PC-3 (cell line): ENCODE results near the gene ATP12A. TPM values are rescaled to one million over a fixed set of nuclear protein-coding genes. Genes with fewer than 3 reads are reported as not detected.

ENCODE experiments used
- ATAC-seq: fragments of 200-7000 bp; cut with Tn5 transposase; 2 replicates; pipeline ENCODE4 v1.9.1; 2020; ENCODE audit warnings: mild to moderate bottlenecking, moderate library complexity
- Bru-seq: library from RNA; stranded (reverse); fragments of 400-500 nt; gene quantifications from one replicate; lab custom pipeline; 2021; lab: Mats Ljungman, UMichigan
- BruChase-seq, 2 experiments: library from RNA; stranded (reverse); fragments of 400-500 nt; gene quantifications; one replicate each; lab custom pipeline; 2021; lab: Mats Ljungman, UMichigan
- BruUV-seq: library from RNA; stranded (reverse); fragments of 400-500 nt; replicated peaks from 2 replicates; lab custom pipeline; 2021; lab: Mats Ljungman, UMichigan
- CTCF ChIA-PET: fragments of 300-600 bp; sonication (Branson Sonifier 250); formaldehyde crosslinking; loops from one replicate; lab custom pipeline; 2022; ENCODE audit warnings: antibody characterized with exemption; lab: Charles Lee
- POLR2A ChIA-PET: fragments of 300-600 bp; sonication (Branson Sonifier 250); formaldehyde crosslinking; loops from one replicate; lab custom pipeline; 2022; ENCODE audit warnings: antibody characterized with exemption; ENCODE audit not compliant: unreplicated experiment; lab: Charles Lee
- DNase-seq: peaks from one replicate; pipeline ENCODE4 v3.0.0-alpha.2; 2015
- H2AFZ ChIP-seq: fragments of 300-600 bp; sonication (generic); 2 replicates; pipeline ENCODE4 v1.6.0; 2016; ENCODE audit warnings: antibody characterized with exemption, low read length
- H3F3A ChIP-seq: fragments of 300-600 bp; sonication (generic); one replicate; pipeline ENCODE4 v1.6.0; 2017; ENCODE audit warnings: antibody characterized with exemption, low read length, control low read depth, mild to moderate bottlenecking; ENCODE audit not compliant: unreplicated experiment
- H3K27ac ChIP-seq: fragments of 300-600 bp; sonication (generic); 2 replicates; pipeline ENCODE4 v1.5.1; 2016; ENCODE audit warnings: mild to moderate bottlenecking, low read length
- H3K27me3 ChIP-seq: fragments of 300-600 bp; sonication (generic); 2 replicates; pipeline ENCODE4 v1.6.1; 2016; ENCODE audit warnings: low read length, mixed read lengths
- H3K36me3 ChIP-seq: fragments of 300-600 bp; sonication (generic); 2 replicates; pipeline ENCODE4 v1.6.1; 2016; ENCODE audit warnings: low read depth, mixed run types, low read length, mixed read lengths
- H3K4me1 ChIP-seq: fragments of 300-600 bp; sonication (generic); 2 replicates; pipeline ENCODE4 v1.5.1; 2016; ENCODE audit warnings: low read length; ENCODE audit not compliant: insufficient read depth
- H3K4me2 ChIP-seq: fragments of 300-600 bp; sonication (generic); 2 replicates; pipeline ENCODE4 v1.6.0; 2016; ENCODE audit warnings: low read length
- H3K4me3 ChIP-seq: fragments of 300-600 bp; sonication (generic); 2 replicates; pipeline ENCODE4 v1.5.1; 2016; ENCODE audit warnings: mild to moderate bottlenecking, low read length, mixed read lengths
- H3K79me2 ChIP-seq: fragments of 300-600 bp; sonication (generic); 2 replicates; pipeline ENCODE4 v1.6.1; 2017; ENCODE audit warnings: low read length, mixed read lengths
- H3K9ac ChIP-seq: fragments of 300-600 bp; sonication (generic); 2 replicates; pipeline ENCODE4 v1.6.0; 2016; ENCODE audit warnings: mild to moderate bottlenecking, low read length
- H3K9me2 ChIP-seq: fragments of 300-600 bp; sonication (generic); replicated peaks from 2 replicates; pipeline ENCODE4 v1.6.1; 2016; ENCODE audit warnings: mixed run types, low read length, mixed read lengths
- H3K9me3 ChIP-seq: fragments of 300-600 bp; sonication (generic); 2 replicates; pipeline ENCODE4 v1.6.1; 2016; ENCODE audit warnings: low read length, mixed read lengths
- H4K20me1 ChIP-seq: fragments of 300-600 bp; sonication (generic); 2 replicates; pipeline ENCODE4 v1.6.1; 2016; ENCODE audit warnings: low read length, mixed read lengths
- EZH2 ChIP-seq: fragments of 300-600 bp; sonication (generic); IDR thresholded peaks from one replicate; pipeline ENCODE4 v1.6.1; 2017; ENCODE audit warnings: antibody characterized with exemption, mild to moderate bottlenecking, low read length; ENCODE audit not compliant: unreplicated experiment
- EZH2phosphoT487 ChIP-seq: fragments of 300-600 bp; sonication (generic); IDR thresholded peaks from 2 replicates; pipeline ENCODE4 v1.6.1; 2018; ENCODE audit warnings: mild to moderate bottlenecking, antibody characterized with exemption, low read length, borderline replicate concordance
- intact Hi-C: fragments of 100-400 bp; cut with micrococcal nuclease; formaldehyde crosslinking; loops from 2 replicates; pipeline ENCODE4 v1.9.0; 2023
- long read RNA-seq: library from polyadenylated mRNA; unstranded; transcript quantifications from one replicate; pipeline ENCODE4 v2.0.0, GENCODE V29; 2021; ENCODE audit not compliant: unreplicated experiment
- total RNA-seq: library from RNA; depleted of rRNA; stranded (reverse); fragments of >200 nt; gene quantifications from 2 replicates; pipeline ENCODE4 v1.2.3, GENCODE V29; 2014; rRNA removed
- TF ChIP-seq, protein P1 (sequence below): fragments of 300-600 bp; sonication (generic); conservative IDR thresholded peaks from 2 replicates; pipeline ENCODE4 v1.5.1; 2017; ENCODE audit warnings: antibody characterized with exemption, low read depth, mild to moderate bottlenecking, low read length

The ATP12A gene
- total RNA-seq (0.11 TPM in 1 of 2 replicates, not detected in the other), Bru-seq, nascent RNA (not detected), BruChase-seq, experiment 1, labeled RNA remaining after a 6-hour chase (not detected), BruChase-seq, experiment 2, labeled RNA remaining after a 2-hour chase (percentile 1 among the genes with signal in this experiment)
- long read RNA-seq, result 0 reads

GRCh38 chr13:24680258-24680920 is at the start of gene ATP12A:
Gene ATP12A, plus strand, starts transcription at chr13:24680408. Its CDS starts 336 bp downstream, at chr13:24680744.
- no peaks in the 10 kb centered on the region for H3K36me3 ChIP-seq
- CTCF ChIA-PET, result no interaction called here

DNA sequence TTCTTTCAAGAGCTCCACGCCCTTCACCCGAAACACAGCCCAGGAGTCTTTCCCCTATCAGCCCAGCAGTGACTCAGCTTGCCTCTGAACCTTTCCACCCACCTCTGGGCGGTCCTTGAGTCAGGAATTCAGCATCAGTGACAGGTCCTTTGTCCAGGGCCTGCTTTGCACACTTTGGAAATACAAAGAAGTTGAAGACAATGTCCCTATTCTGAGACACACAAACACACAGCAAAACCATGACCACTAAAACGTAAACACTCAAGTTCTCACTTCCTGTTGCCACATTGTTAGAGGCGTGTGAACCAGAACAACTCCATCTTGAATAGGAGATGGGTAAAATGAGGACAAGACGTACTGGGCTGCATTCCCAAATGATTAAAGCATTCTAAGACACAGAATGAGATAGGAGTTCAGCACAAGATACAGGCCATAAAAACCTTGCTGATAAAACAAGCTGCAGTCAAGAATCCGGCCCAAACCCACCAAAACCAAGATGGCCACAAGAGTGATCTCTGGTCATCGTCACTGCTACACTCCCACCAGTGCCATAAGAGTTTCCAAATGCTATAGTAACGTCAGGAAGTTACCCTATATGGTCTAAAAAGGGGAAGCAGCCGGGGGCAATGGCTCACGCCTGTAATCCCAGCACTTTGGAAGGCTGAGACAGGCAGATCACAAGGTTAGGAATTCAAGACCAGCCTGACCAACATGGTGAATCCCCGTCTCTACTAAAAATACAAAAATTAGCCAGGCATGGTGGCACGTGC is 49.2 kb upstream of the ATP12A start:
- intact Hi-C loops, result no loop called here
- TF ChIP-seq EZH2phosphoT487, result no peak
- TF ChIP-seq EZH2, result no peak
- TF ChIP-seq, protein P1, sequence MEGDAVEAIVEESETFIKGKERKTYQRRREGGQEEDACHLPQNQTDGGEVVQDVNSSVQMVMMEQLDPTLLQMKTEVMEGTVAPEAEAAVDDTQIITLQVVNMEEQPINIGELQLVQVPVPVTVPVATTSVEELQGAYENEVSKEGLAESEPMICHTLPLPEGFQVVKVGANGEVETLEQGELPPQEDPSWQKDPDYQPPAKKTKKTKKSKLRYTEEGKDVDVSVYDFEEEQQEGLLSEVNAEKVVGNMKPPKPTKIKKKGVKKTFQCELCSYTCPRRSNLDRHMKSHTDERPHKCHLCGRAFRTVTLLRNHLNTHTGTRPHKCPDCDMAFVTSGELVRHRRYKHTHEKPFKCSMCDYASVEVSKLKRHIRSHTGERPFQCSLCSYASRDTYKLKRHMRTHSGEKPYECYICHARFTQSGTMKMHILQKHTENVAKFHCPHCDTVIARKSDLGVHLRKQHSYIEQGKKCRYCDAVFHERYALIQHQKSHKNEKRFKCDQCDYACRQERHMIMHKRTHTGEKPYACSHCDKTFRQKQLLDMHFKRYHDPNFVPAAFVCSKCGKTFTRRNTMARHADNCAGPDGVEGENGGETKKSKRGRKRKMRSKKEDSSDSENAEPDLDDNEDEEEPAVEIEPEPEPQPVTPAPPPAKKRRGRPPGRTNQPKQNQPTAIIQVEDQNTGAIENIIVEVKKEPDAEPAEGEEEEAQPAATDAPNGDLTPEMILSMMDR, result no peak
- no peaks in the 10 kb centered on the region for H3K36me3 ChIP-seq
- ChIA-PET POLR2A (no interaction called here), CTCF (no interaction called here)
- no peaks in the 10 kb centered on the region for H3F3A ChIP-seq
- DNase-seq (peak; percentile 28), ATAC-seq (no peak)
- H4K20me1 ChIP-seq, result no peaks in the 10 kb centered on the region
- BruUV-seq, result no TSS peak
- H2AFZ ChIP-seq, result peak overlapping the region; percentile 9; the same call in 1 of the 2 replicates
- no peaks in the 10 kb centered on the region for H3K79me2 ChIP-seq
- H3K4me1 ChIP-seq, result no peaks in the 10 kb centered on the region
- H3K27ac ChIP-seq, result no peak overlapping the region
- H3K27me3 ChIP-seq, result no peaks in the 10 kb centered on the region
- no peaks in the 10 kb centered on the region for H3K9me3 ChIP-seq
- no peak overlapping the region for H3K9ac ChIP-seq
- no peaks in the 10 kb centered on the region for H3K9me2 ChIP-seq
- H3K4me2 ChIP-seq, result no peak overlapping the region
- H3K4me3 ChIP-seq, result no peak overlapping the region

More at GRCh38 chr13:24680258-24680920, at the start of gene ATP12A:
- intact Hi-C loops, result no loop called here
- Histone ChIP-seq H3K27me3 (peaks cover 20% of the 10 kb centered on the region), H3K4me1 (no peaks in the 10 kb centered on the region), H2AFZ (peak within 1 kb of the TSS; percentile 63), H3K9me3 (no peaks in the 10 kb centered on the region), H3K79me2 (no peaks in the 10 kb centered on the region), H3K4me3 (peak within 1 kb of the TSS; percentile 65), H3K4me2 (peak within 1 kb of the TSS; percentile 82), H3K9ac (no peak within 1 kb of the TSS), H3F3A (no peaks in the 10 kb centered on the region), H3K9me2 (no peaks in the 10 kb centered on the region), H4K20me1 (no peaks in the 10 kb centered on the region), H3K27ac (no peak within 1 kb of the TSS)
- TF ChIP-seq EZH2 (no peak), EZH2phosphoT487 (no peak)
- TF ChIP-seq, protein P1, result no peak
- DNase-seq (no peak), ATAC-seq (0 out of 2 replicates have a peak, but pooled peaks have one; percentile 27)
- no TSS peak for BruUV-seq
- POLR2A ChIA-PET, result interaction anchor here (0.5 kb wide), 1 partner anchor 1305 kb away, joined by 3 read pairs; no protein-coding TSS in a partner anchor
